NCI-H1092 (cell line): Measurements from ENCODE around the gene ZFP36L2.

Experiments used
- DNase-seq: peaks from one replicate; lab custom pipeline; 2025; lab: John Stamatoyannopoulos, UW

ZFP36L2 gene

DNA sequence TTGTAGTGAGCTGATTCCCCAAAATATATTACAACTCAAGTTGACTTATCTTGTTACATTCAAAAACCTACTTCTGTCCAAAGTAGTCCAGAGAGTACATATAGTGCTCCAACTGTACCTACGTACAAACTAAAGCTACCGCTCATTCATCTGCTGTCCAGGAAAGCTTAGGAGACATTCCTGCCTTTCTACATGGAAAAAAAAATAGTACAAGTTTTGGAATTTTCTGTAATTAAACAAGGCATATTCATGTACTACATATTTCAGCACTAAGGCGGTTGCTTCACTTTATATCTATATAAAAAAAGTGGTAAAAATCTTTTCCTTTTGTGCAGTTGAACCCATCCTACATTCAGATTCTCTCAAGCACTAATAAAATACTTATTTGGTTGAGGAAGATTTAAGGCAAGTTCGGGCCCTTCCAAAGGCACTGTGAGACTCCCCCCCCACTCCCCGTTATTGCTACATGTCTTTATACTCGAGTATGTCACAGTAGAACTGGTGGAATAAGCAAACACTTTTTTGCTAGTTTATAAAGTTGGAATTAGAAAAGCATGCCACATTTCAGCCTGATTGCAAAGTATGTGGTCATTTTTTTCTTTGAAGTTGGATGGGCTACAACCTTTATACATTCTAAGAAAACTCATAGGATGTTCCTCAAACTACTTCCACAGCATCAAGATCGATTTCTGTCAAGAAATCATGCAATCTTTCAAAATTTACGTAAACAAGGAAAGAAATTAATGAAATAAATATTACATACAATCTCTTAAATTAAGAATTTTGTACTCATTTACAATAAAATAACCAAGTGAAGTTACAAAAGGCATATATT is 3.7 kb downstream of the ZFP36L2 start:
- DNase-seq, result no peak

GRCh38 chr2:43221763-43222474 is 4.5 kb downstream of the ZFP36L2 start:
- DNase-seq, result peak; percentile 15

DNA sequence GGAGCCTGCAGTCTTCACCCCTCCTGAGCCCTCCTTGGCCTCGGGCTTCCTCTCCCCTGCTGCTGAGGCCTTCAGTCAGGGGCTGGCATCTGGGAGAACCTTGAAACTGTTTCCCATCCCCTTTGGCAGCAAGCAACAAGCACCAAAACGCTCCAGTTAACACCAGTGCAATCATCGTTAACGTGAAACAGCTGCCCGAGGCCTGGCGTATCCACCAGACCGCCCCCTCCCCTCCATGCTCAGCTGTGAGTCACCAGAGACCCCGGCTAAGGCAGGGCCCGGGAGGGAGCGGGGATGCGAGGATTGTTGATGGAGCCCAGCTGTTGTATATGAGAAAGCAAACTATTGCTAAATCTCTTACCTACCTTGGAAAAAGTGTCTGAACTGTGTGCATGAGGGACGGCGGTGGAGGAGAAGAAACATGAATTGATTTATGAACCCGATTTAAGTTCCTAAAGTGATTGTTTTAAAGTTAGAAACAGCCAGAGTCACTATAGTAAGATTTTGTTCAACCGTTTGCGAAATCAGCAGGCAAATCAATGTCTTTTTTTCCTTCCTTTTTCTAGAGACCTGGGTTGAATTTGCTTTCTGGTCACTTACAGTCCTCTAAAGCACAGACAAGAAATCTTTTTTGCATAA is 5.2 kb downstream of the ZFP36L2 start:
- DNase-seq, result no peak

DNA sequence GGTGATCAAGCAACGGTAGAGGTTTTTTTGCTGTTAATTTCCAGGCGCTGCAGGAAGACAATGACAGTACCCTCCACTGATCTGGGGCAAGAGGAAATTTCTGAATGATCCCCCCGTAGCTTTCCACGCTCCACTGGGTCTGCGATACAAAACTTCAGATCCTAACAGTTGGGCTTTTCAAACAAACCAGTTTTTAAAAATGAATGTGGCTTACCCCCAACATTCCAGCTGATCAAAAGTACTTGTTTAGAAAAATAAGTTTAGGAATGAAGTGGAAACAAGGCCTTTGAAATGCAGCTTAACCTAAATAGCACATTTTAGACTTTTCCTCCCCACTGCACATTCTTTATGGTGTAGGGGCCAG is 5.7 kb downstream of the ZFP36L2 start:
- DNase-seq, result no peak

- peak; percentile 46 for DNase-seq
Measured at GRCh38 chr2:43220229-43220751, 6.1 kb downstream of the ZFP36L2 start.

GRCh38 chr2:43219383-43220228 is 6.8 kb downstream of the ZFP36L2 start:
- DNase-seq, result peak; percentile 46

- DNase-seq, result no peak
Measured at GRCh38 chr2:43218702-43219382, 7.6 kb downstream of the ZFP36L2 start.

DNA sequence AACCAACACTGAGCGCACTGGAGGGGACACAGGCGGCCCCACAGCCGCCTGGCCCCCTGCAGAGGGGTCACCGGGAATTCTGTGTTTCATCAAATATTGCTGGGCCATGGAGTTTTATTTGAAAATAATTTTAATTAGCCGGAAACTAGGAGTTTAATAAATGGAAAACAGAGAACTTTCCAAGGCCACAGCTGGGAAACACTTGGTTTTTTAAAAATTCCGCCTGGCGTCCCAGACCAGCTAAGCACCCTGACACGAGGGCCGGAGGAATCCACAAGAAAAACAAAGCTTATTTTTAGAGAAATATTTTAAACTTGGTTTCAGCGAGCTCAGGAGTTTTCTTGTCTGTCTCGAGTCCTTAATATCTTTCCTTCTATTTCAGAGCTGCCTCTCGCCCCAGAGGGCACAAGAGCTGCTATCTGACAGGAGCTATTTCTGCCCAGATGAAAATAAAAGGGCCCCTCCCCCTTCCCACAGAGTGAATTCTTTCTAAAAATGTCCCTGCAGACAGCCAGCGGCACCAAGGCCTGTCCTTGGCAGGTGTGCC is 8.2 kb downstream of the ZFP36L2 start:
- DNase-seq, result no peak

GRCh38 chr2:43217228-43218154 is 8.9 kb downstream of the ZFP36L2 start:
- DNase-seq, result no peak

DNA sequence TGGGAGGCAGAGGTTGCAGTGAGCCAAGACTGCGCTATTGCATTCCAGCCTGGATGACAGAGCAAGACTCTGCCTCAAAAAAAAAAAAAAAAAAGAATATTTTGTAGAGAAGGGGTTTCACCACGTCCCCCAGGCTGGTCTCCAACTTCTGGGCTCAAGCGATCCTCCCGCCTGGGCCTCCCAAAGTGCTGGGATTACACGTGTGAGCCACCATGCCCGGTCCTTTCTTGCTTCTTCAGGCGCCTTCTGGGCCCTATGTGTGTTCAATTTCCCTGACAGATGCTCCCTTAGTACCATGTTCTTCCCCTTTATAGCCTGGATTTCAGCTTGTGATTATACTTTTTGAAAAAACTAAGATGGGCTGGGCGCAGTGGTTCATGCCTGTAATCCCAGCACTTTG is 9.8 kb downstream of the ZFP36L2 start:
- DNase-seq, result no peak

- DNase-seq, result no peak
Measured at GRCh38 chr2:43215673-43216255, 10.6 kb downstream of the ZFP36L2 start.

- DNase-seq, result no peak
Measured at GRCh38 chr2:43214253-43214652, 12.2 kb downstream of the ZFP36L2 start.

GRCh38 chr2:43212931-43213330 is 13.5 kb downstream of the ZFP36L2 start:
- DNase-seq, result no peak

DNA sequence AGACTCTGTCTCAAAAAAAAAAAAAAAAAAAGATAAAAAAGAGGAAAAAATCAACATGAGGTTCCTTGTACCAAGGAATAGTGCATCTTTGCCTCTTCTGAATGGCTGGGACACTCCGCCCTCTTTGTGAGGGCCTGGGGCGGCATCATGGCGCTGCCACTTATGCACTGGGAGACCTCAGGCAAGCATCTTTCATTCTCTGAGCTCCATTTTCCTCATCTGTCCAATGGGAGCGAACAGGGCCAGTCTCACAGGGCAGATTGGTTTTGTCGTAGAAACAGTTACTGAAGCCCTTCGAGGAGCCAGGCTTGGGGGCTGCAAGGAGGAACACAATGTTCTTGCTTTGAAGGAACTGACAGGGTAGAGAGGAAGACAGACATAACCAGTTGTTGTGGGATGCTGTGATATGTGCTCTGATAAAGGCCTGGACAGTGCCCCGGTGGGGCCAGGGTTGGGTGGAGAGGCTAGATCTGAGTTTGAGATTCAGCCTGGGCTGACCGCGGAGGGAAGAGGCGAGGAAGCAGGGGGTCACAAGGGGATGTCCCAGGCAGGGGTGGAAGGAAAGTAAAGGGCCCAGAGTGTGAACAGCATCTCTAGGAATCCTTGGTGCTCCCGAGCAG is 14.1 kb downstream of the ZFP36L2 start:
- DNase-seq, result no peak

DNA sequence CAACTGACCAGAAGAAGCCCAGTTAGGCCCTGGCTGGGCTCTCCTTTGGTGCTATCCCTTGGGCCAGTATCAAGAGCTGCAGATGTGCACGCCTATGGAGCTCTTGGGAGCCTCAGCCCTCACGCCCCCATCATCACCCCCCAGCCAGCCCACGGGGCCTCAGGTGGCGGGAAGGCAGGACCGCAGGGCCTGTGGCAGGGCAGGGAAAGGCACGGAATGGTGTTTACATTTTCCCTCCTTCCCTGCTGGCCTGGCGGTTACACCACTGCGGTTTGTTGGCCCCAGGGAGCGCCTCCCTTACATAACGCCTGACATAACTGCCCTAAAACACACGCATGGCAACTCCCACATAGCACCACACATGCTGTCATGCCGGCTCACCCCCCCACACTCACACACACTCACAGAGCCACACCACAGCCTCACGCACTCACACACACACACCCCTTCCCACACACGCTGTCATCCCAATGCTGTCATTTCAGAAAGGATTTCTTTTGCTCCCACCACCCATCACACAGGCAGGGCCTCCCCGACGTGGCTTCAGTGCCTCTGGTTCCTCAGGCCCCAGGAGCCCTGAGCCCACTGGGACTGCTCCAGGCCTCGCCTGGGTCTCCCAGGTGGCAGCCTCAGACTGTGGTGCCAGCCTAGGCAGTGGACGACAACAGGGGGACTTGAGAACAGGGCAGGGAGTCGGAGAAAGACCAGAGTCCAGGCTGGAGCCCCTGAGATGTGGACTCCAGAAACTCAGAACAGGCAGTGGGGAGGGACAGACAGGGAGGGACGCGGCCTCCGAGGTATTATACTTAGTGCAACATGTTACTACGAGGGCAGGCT is 15.7 kb downstream of the ZFP36L2 start:
- no peak for DNase-seq

DNA sequence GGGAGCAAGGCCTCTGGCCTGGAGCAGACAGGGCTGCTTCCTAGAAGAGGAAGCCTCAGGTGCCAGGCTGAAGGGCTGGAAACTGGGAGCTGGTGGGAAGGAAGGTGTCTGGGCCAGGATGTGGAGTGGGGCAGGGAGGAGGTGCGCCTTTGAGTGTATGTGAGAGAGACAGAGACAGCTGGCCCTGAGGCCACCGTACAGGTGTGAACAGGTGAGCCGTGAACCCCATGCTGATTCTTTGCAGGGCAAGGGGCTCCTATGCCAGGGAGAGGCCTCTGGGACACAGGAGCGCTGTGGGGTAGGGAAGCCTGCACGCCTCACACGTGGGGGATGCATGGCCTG is 16.3 kb downstream of the ZFP36L2 start:
- no peak for DNase-seq

GRCh38 chr2:43209204-43209717 is 17.1 kb downstream of the ZFP36L2 start:
- DNase-seq, result no peak
